Bronchial epithelial cell (primary cell): ENCODE results near the gene C19orf47. TPM values are rescaled to one million over a fixed set of nuclear protein-coding genes. Genes with fewer than 3 reads are reported as not detected.

Source experiments
- DNase-seq: peaks from one replicate; pipeline ENCODE4 v3.0.0-alpha.2; 2010; ENCODE audit warnings: low read depth
- FAIRE-seq: peaks from 2 replicates; lab custom pipeline; 2011; peaks lifted over from hg19 to GRCh38; lab: Jason Lieb, UNC
- H3K27me3 ChIP-seq: 2 replicates; pipeline ENCODE4 v1.5.1; 2011; ENCODE audit warnings: low read length; ENCODE audit not compliant: control insufficient read depth, insufficient read depth
- H3K36me3 ChIP-seq: 2 replicates; pipeline ENCODE4 v1.5.1; 2011; ENCODE audit warnings: low read length; ENCODE audit not compliant: control insufficient read depth, insufficient read depth
- H3K4me3 ChIP-seq: 2 replicates; pipeline ENCODE4 v1.5.1; 2011; ENCODE audit warnings: mild to moderate bottlenecking, low read depth, low read length, control low read depth
- CTCF ChIP-seq: IDR thresholded peaks from 2 replicates; pipeline ENCODE4 v1.5.1; 2011; ENCODE audit warnings: mild to moderate bottlenecking, moderate library complexity, low read length, control low read depth, inconsistent platforms; ENCODE audit not compliant: insufficient read depth, severe bottlenecking
- total RNA-seq: library from RNA; depleted of rRNA; stranded (reverse); fragments of >200 nt; gene quantifications from 2 replicates; pipeline ENCODE4 v1.2.1, GENCODE V29; 2014

C19orf47 gene
- total RNA-seq, 1 donor from 2014 or later = 3.7 TPM

- DNase-seq = no peak
- Histone ChIP-seq H3K27me3 (no peaks in the 10 kb centered on the region), H3K36me3 (peaks cover 2% of the 10 kb centered on the region), H3K4me3 (no peak overlapping the region)
- no peak for TF ChIP-seq CTCF
- no peak for FAIRE-seq
Measured at GRCh38 chr19:40379446-40380198, 31.4 kb upstream of the C19orf47 start.

- Histone ChIP-seq H3K4me3 (no peak overlapping the region), H3K36me3 (peaks cover 8% of the 10 kb centered on the region), H3K27me3 (no peaks in the 10 kb centered on the region)
- TF ChIP-seq CTCF = peak; percentile 5
- no peak for DNase-seq
- FAIRE-seq = peak; percentile 84
Measured at GRCh38 chr19:40378509-40378908, 30.3 kb upstream of the C19orf47 start.

- Histone ChIP-seq H3K27me3 (no peaks in the 10 kb centered on the region), H3K4me3 (no peak overlapping the region), H3K36me3 (peaks cover 8% of the 10 kb centered on the region)
- FAIRE-seq (no peak), DNase-seq (no peak)
- TF ChIP-seq CTCF = no peak
Measured at GRCh38 chr19:40377876-40378385, 29.7 kb upstream of the C19orf47 start.

- DNase-seq (no peak), FAIRE-seq (peak; percentile 28)
- H3K4me3 ChIP-seq = no peak overlapping the region
- TF ChIP-seq CTCF = no peak
- peaks cover 12% of the 10 kb centered on the region for H3K36me3 ChIP-seq
- no peaks in the 10 kb centered on the region for H3K27me3 ChIP-seq
Measured at GRCh38 chr19:40376286-40376862, 28.2 kb upstream of the C19orf47 start.

- Histone ChIP-seq H3K27me3 (no peaks in the 10 kb centered on the region), H3K36me3 (peaks cover 20% of the 10 kb centered on the region), H3K4me3 (no peak overlapping the region)
- TF ChIP-seq CTCF = no peak
- FAIRE-seq (no peak), DNase-seq (no peak)
Measured at GRCh38 chr19:40374084-40374483, 25.9 kb upstream of the C19orf47 start.
